Measurements from ENCODE around the gene HIGD1A.

DNA sequence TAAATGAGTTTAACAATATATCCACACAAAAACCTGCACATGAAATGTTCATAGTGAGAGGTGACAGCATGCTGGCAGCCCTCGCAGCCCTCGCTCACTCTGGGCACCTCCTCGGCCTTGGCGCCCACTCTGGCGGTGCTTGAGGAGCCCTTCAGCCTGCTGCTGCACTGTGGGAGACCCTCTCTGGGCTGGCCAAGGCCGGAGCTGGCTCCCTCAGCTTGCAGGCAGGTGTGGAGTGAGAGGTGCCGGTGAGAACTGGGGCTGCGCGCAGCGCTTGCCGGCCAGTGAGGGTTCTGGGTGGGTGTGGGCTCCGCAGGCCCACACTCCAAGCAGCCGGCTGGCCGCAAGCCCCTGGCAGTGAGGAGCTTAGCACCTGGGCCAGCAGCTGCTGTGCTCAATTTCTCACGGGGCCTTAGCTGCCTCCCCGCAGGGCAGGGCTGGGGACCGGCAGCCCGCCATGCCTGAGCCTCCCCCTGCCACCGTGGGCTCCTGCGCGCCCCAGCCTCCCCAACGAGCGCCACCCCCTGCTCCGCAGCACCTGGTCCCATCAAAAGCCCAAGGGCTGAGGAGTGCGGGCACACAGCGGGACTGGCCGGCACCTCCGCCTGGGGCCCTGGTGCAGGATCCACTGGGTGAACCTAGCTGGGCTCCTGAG lies 34.7 kb downstream of the HIGD1A start:
- TF ChIP-seq MAX (CRISPR knock-in tag; IDR thresholded peaks at IDR 0.05): no peak
- TF ChIP-seq, protein P1, sequence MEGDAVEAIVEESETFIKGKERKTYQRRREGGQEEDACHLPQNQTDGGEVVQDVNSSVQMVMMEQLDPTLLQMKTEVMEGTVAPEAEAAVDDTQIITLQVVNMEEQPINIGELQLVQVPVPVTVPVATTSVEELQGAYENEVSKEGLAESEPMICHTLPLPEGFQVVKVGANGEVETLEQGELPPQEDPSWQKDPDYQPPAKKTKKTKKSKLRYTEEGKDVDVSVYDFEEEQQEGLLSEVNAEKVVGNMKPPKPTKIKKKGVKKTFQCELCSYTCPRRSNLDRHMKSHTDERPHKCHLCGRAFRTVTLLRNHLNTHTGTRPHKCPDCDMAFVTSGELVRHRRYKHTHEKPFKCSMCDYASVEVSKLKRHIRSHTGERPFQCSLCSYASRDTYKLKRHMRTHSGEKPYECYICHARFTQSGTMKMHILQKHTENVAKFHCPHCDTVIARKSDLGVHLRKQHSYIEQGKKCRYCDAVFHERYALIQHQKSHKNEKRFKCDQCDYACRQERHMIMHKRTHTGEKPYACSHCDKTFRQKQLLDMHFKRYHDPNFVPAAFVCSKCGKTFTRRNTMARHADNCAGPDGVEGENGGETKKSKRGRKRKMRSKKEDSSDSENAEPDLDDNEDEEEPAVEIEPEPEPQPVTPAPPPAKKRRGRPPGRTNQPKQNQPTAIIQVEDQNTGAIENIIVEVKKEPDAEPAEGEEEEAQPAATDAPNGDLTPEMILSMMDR (IDR thresholded peaks at IDR 0.05): no peak
- TF ChIP-seq, protein P2, sequence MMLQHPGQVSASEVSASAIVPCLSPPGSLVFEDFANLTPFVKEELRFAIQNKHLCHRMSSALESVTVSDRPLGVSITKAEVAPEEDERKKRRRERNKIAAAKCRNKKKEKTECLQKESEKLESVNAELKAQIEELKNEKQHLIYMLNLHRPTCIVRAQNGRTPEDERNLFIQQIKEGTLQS (CRISPR knock-in tag; conservative IDR thresholded peaks at IDR 0.05): no peak
- no peak for TF ChIP-seq CREB1 (CRISPR knock-in tag; IDR thresholded peaks at IDR 0.05)
- TF ChIP-seq RELA (CRISPR knock-in tag; IDR thresholded peaks at IDR 0.05; ENCODE audit: borderline replicate concordance): no peak
- TF ChIP-seq, protein P3, sequence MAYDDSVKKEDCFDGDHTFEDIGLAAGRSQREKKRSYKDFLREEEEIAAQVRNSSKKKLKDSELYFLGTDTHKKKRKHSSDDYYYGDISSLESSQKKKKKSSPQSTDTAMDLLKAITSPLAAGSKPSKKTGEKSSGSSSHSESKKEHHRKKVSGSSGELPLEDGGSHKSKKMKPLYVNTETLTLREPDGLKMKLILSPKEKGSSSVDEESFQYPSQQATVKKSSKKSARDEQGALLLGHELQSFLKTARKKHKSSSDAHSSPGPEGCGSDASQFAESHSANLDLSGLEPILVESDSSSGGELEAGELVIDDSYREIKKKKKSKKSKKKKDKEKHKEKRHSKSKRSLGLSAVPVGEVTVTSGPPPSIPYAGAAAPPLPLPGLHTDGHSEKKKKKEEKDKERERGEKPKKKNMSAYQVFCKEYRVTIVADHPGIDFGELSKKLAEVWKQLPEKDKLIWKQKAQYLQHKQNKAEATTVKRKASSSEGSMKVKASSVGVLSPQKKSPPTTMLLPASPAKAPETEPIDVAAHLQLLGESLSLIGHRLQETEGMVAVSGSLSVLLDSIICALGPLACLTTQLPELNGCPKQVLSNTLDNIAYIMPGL (CRISPR knock-in tag; IDR thresholded peaks at IDR 0.05): no peak
